Peyer's patch (tissue), 4 donors: ENCODE measurements around the gene TTC34.
"Not testable (repeated sequence)": the region's sequence is repeated elsewhere in the genome, so short reads cannot be mapped to it uniquely, and the experiment has no call there.

ENCODE experiments used
- POLR2A ChIP-seq, 2 donors: fragments of 450-650 bp; IDR thresholded peaks; one replicate each; pipeline ENCODE4 v1.5.1; 2017; ENCODE audit warnings: antibody characterized with exemption in 2 of 2, mild to moderate bottlenecking in 2 of 2, moderate library complexity in 2 of 2
- TF ChIP-seq, protein P1 (sequence below), 6 experiments: fragments of 450-650 bp in 4 of 6; fragments of 200-600 bp in 2 of 6; sonication (generic) in 1 of 6; IDR thresholded peaks; one replicate each; pipeline ENCODE4 v1.5.1; 2017 to 2019; ENCODE audit warnings: antibody characterized with exemption in 6 of 6, mild to moderate bottlenecking in 3 of 6, moderate library complexity in 1 of 6

GRCh38 chr1:2687638-2688335 lies 113.7 kb downstream of the TTC34 start:
- TF ChIP-seq, protein P1, sequence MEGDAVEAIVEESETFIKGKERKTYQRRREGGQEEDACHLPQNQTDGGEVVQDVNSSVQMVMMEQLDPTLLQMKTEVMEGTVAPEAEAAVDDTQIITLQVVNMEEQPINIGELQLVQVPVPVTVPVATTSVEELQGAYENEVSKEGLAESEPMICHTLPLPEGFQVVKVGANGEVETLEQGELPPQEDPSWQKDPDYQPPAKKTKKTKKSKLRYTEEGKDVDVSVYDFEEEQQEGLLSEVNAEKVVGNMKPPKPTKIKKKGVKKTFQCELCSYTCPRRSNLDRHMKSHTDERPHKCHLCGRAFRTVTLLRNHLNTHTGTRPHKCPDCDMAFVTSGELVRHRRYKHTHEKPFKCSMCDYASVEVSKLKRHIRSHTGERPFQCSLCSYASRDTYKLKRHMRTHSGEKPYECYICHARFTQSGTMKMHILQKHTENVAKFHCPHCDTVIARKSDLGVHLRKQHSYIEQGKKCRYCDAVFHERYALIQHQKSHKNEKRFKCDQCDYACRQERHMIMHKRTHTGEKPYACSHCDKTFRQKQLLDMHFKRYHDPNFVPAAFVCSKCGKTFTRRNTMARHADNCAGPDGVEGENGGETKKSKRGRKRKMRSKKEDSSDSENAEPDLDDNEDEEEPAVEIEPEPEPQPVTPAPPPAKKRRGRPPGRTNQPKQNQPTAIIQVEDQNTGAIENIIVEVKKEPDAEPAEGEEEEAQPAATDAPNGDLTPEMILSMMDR (IDR thresholded peaks at IDR 0.05) = not testable (repeated sequence)
- not testable (repeated sequence) for TF ChIP-seq POLR2A (IDR thresholded peaks at IDR 0.05)
